Measurements from ENCODE around the gene PPME1.

DNA sequence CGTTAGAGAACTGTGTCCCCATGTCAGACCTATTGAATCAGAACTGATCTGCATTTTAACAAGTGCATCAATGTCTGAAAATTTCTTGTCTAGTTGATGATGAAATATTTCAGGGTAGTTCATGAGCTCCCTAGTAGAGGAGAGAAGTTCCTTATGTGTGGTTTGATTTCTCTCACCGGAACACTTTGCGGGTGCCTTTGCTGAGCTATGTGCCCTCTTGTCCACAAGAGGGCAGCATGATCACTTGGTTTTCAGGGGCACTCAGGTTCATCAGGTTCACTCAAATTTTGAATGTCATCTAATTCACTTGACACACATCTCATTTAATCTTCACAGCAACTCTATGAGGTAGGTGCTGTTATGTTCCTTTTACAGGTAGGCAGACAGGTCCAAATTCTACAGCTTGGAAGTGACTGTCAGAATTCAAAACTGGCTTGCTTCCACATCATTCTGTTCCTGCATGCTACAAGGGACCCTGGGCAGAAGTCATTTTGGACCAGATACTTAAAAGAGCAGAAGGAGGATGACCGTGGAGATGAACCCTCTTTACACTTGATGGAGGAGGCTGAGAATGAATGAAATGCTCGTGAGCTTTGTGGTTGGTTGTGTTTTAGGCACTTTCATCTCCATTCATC, 84.8 kb downstream of the PPME1 start:
- TF ChIP-seq CTCF (conservative IDR thresholded peaks at IDR 0.05; ENCODE audit: low read length) (peak; percentile 96), EZH2phosphoT487 (IDR thresholded peaks at IDR 0.05; ENCODE audit: borderline replicate concordance, low read depth, low read length) (no peak)
